GM21737 (cell line): Measurements from ENCODE around the gene MMP13.

ENCODE experiments used
- ATAC-seq: cut with Tn5 transposase; IDR thresholded peaks from one replicate; pipeline ENCODE4 v1.9.1; 2021; ENCODE audit warnings: mild to moderate bottlenecking, moderate library complexity; ENCODE audit not compliant: unreplicated experiment

The MMP13 gene

GRCh38 chr11:102936864-102937509 lies 18.5 kb downstream of the MMP13 start:
- no peak for ATAC-seq

- no peak for ATAC-seq
These were observed 20.0 kb downstream of the MMP13 start for GRCh38 chr11:102935514-102935913.

- ATAC-seq, result no peak
These were observed 20.8 kb downstream of the MMP13 start for GRCh38 chr11:102934735-102935134.

- no peak for ATAC-seq
These were observed 21.9 kb downstream of the MMP13 start for GRCh38 chr11:102933627-102934026.

GRCh38 chr11:102932678-102933077 lies 22.9 kb downstream of the MMP13 start:
- ATAC-seq, result no peak

- no peak for ATAC-seq
These were observed 25.1 kb downstream of the MMP13 start for GRCh38 chr11:102930451-102930850.

- ATAC-seq, result no peak
These were observed 25.6 kb downstream of the MMP13 start for GRCh38 chr11:102929972-102930371.

GRCh38 chr11:102929166-102929565 lies 26.4 kb downstream of the MMP13 start:
- ATAC-seq, result no peak

GRCh38 chr11:102928247-102928646 lies 27.3 kb downstream of the MMP13 start:
- no peak for ATAC-seq

- no peak for ATAC-seq
These were observed 27.9 kb downstream of the MMP13 start for GRCh38 chr11:102927624-102927990.

- no peak for ATAC-seq
These were observed 28.4 kb downstream of the MMP13 start for GRCh38 chr11:102926961-102927623.

GRCh38 chr11:102926517-102926916 lies 29.0 kb downstream of the MMP13 start:
- no peak for ATAC-seq

GRCh38 chr11:102925988-102926387 lies 29.5 kb downstream of the MMP13 start:
- ATAC-seq, result no peak

- no peak for ATAC-seq
These were observed 30.6 kb downstream of the MMP13 start for GRCh38 chr11:102924851-102925380.

GRCh38 chr11:102921587-102922220 lies 33.8 kb downstream of the MMP13 start:
- no peak for ATAC-seq

- peak; percentile 69 for ATAC-seq
These were observed 35.3 kb downstream of the MMP13 start for GRCh38 chr11:102920118-102920684.

- no peak for ATAC-seq
These were observed 40.5 kb downstream of the MMP13 start for GRCh38 chr11:102915044-102915375.

GRCh38 chr11:102914238-102915043 lies 41.1 kb downstream of the MMP13 start:
- no peak for ATAC-seq

- ATAC-seq, result no peak
These were observed 43.1 kb downstream of the MMP13 start for GRCh38 chr11:102912482-102912830.

- ATAC-seq, result no peak
These were observed 43.6 kb downstream of the MMP13 start for GRCh38 chr11:102911758-102912481.
